A673 (cell line): ENCODE measurements around the gene PMPCA. TPM values are rescaled to one million over a fixed set of nuclear protein-coding genes. Genes with fewer than 3 reads are reported as not detected.

Experiments used
- BruUV-seq: library from RNA; stranded (reverse); fragments of 400-500 nt; replicated peaks from 2 replicates; lab custom pipeline; 2021; lab: Mats Ljungman, UMichigan
- CTCF ChIA-PET: fragments of 300-600 bp; sonication (Branson Sonifier 250); formaldehyde crosslinking; loops from one replicate; lab custom pipeline; 2022; ENCODE audit warnings: antibody characterized with exemption; lab: Charles Lee
- POLR2A ChIA-PET: fragments of 300-600 bp; sonication (Branson Sonifier 250); formaldehyde crosslinking; loops from one replicate; lab custom pipeline; 2022; ENCODE audit warnings: antibody characterized with exemption; ENCODE audit not compliant: low non-redundant PET; lab: Charles Lee
- DNase-seq: peaks from one replicate; pipeline ENCODE4 v3.0.0-alpha.2; 2015; ENCODE audit warnings: low spot score
- H3K27ac ChIP-seq: fragments of 200-600 bp; sonication (generic); 2 replicates; pipeline ENCODE4 v1.5.1; 2016; ENCODE audit warnings: mixed run types, low read depth, mild to moderate bottlenecking, mixed read lengths, antibody characterized with exemption, low read length; ENCODE audit not compliant: poor library complexity, severe bottlenecking
- H3K27me3 ChIP-seq: fragments of 200-600 bp; sonication (generic); replicated peaks from 2 replicates; pipeline ENCODE4 v1.6.1; 2017; ENCODE audit warnings: mixed run types, low read depth, mild to moderate bottlenecking, mixed read lengths, antibody characterized with exemption, low read length; ENCODE audit not compliant: insufficient read depth, poor library complexity
- H3K36me3 ChIP-seq: fragments of 200-600 bp; sonication (generic); 2 replicates; pipeline ENCODE4 v1.6.1; 2016; ENCODE audit warnings: mixed run types, mild to moderate bottlenecking, mixed read lengths, antibody characterized with exemption, low read length; ENCODE audit not compliant: insufficient read depth, poor library complexity, severe bottlenecking
- H3K4me1 ChIP-seq: fragments of 200-600 bp; sonication (generic); 2 replicates; pipeline ENCODE4 v1.6.1; 2017; ENCODE audit warnings: mixed run types, mild to moderate bottlenecking, mixed read lengths, antibody characterized with exemption, low read length; ENCODE audit not compliant: insufficient read depth, poor library complexity, severe bottlenecking
- H3K4me3 ChIP-seq: fragments of 200-600 bp; sonication (generic); 2 replicates; pipeline ENCODE4 v1.5.1; 2016; ENCODE audit warnings: low read depth, mixed run types, mild to moderate bottlenecking, mixed read lengths, low read length; ENCODE audit not compliant: poor library complexity, severe bottlenecking
- H3K9me3 ChIP-seq: fragments of 200-600 bp; sonication (generic); 2 replicates; pipeline ENCODE4 v1.6.1; 2016; ENCODE audit warnings: mixed run types, low read depth, mild to moderate bottlenecking, mixed read lengths, antibody characterized with exemption, low read length; ENCODE audit not compliant: poor library complexity, severe bottlenecking
- CTCF ChIP-seq: fragments of 300-800, 200-600 bp; sonication (generic); conservative IDR thresholded peaks from 2 replicates; pipeline ENCODE4 v1.5.1; 2017; ENCODE audit warnings: low read depth, mild to moderate bottlenecking, antibody characterized with exemption, low read length, moderate library complexity, mixed read lengths
- EZH2 ChIP-seq: fragments of 200-600 bp; sonication (generic); IDR thresholded peaks from 2 replicates; pipeline ENCODE4 v1.6.1; 2017; ENCODE audit warnings: borderline replicate concordance, low read depth, mild to moderate bottlenecking, mixed read lengths, antibody characterized with exemption, low read length; ENCODE audit not compliant: poor library complexity, severe bottlenecking
- intact Hi-C: fragments of 100-400 bp; cut with micrococcal nuclease; formaldehyde crosslinking; loops from one replicate; pipeline ENCODE4 v1.10.0; 2022; ENCODE audit not compliant: unreplicated experiment
- total RNA-seq: library from RNA; stranded (reverse); gene quantifications from 2 replicates; pipeline ENCODE4 v1.2.3, GENCODE V29; 2021

Gene PMPCA
- total RNA-seq, 1 experiment from 2014 or later: 94.8 TPM

GRCh38 chr9:136380381-136380780 lies 30.1 kb upstream of the PMPCA start:
- H3K4me1 ChIP-seq: no peaks in the 10 kb centered on the region
- no peak overlapping the region for H3K4me3 ChIP-seq
- no TSS peak for BruUV-seq
- no peak overlapping the region for H3K27ac ChIP-seq
- peaks cover 52% of the 10 kb centered on the region for H3K36me3 ChIP-seq
- no peak for DNase-seq
- H3K27me3 ChIP-seq: no peaks in the 10 kb centered on the region
- no peaks in the 10 kb centered on the region for H3K9me3 ChIP-seq
- intact Hi-C loops: no loop called here
- ChIA-PET POLR2A (no interaction called here), CTCF (no interaction called here)
- TF ChIP-seq EZH2 (no peak), CTCF (no peak)

GRCh38 chr9:136381311-136381710 lies 29.1 kb upstream of the PMPCA start:
- no TSS peak for BruUV-seq
- H3K4me3 ChIP-seq: no peak overlapping the region
- no peaks in the 10 kb centered on the region for H3K27me3 ChIP-seq
- ChIA-PET CTCF (no interaction called here), POLR2A (no interaction called here)
- TF ChIP-seq CTCF: no peak
- H3K27ac ChIP-seq: no peak overlapping the region
- no peak for DNase-seq
- no peaks in the 10 kb centered on the region for H3K9me3 ChIP-seq
- intact Hi-C loops: no loop called here
- peaks cover 56% of the 10 kb centered on the region for H3K36me3 ChIP-seq
- H3K4me1 ChIP-seq: no peaks in the 10 kb centered on the region

GRCh38 chr9:136381966-136382513 lies 28.4 kb upstream of the PMPCA start:
- Histone ChIP-seq H3K36me3 (peaks cover 61% of the 10 kb centered on the region), H3K27me3 (no peaks in the 10 kb centered on the region), H3K9me3 (no peaks in the 10 kb centered on the region), H3K4me3 (no peak overlapping the region), H3K27ac (no peak overlapping the region), H3K4me1 (no peaks in the 10 kb centered on the region)
- no peak for DNase-seq
- no TSS peak for BruUV-seq
- POLR2A ChIA-PET: no interaction called here
- no peak for TF ChIP-seq EZH2
- no peak for TF ChIP-seq CTCF
- CTCF ChIA-PET: no interaction called here
- intact Hi-C loops: no loop called here
